Hippocampal formation (tissue), 2 donors: Measurements from ENCODE around the gene MAST4.

Experiments used
- DNase-seq, 2 donors: peaks; one replicate each; lab custom pipeline; 2025; lab: John Stamatoyannopoulos, UW

The MAST4 gene

GRCh38 chr5:66992547-66992946 is 396.4 kb downstream of the MAST4 start:
- DNase-seq, result no peak

GRCh38 chr5:66993448-66993847 is 397.3 kb downstream of the MAST4 start:
- DNase-seq, result no peak

- DNase-seq, result no peak
Observed at GRCh38 chr5:66993882-66994281, 397.7 kb downstream of the MAST4 start.

- no peak for DNase-seq
Observed at GRCh38 chr5:66994790-66995189, 398.6 kb downstream of the MAST4 start.

GRCh38 chr5:67000794-67001475 is 404.7 kb downstream of the MAST4 start:
- no peak for DNase-seq

GRCh38 chr5:67002832-67003684 is 406.9 kb downstream of the MAST4 start:
- DNase-seq, result no peak

GRCh38 chr5:67003685-67003934 is 407.4 kb downstream of the MAST4 start:
- no peak for DNase-seq

- peak; percentile 28 to 35 for DNase-seq
Observed at GRCh38 chr5:67003935-67004729, 407.9 kb downstream of the MAST4 start.

GRCh38 chr5:67004730-67005350 is 408.6 kb downstream of the MAST4 start:
- DNase-seq, result no peak

- DNase-seq, result no peak
Observed at GRCh38 chr5:67005737-67006499, 409.7 kb downstream of the MAST4 start.

GRCh38 chr5:67006500-67006848 is 410.3 kb downstream of the MAST4 start:
- no peak for DNase-seq

- DNase-seq, result no peak
Observed at GRCh38 chr5:67009028-67009427, 412.8 kb downstream of the MAST4 start.

GRCh38 chr5:67010684-67011409 is 414.7 kb downstream of the MAST4 start:
- DNase-seq, result no peak

GRCh38 chr5:67011422-67011821 is 415.2 kb downstream of the MAST4 start:
- DNase-seq, result no peak

- DNase-seq, result no peak
Observed at GRCh38 chr5:67012171-67012570, 416.0 kb downstream of the MAST4 start.

GRCh38 chr5:67013719-67014118 is 417.5 kb downstream of the MAST4 start:
- no peak for DNase-seq

GRCh38 chr5:67014191-67014590 is 418.0 kb downstream of the MAST4 start:
- no peak for DNase-seq

- DNase-seq, result no peak
Observed at GRCh38 chr5:67014957-67015400, 418.8 kb downstream of the MAST4 start.

GRCh38 chr5:67015541-67016191 is 419.5 kb downstream of the MAST4 start:
- DNase-seq, result no peak

GRCh38 chr5:67019065-67019845 is 423.1 kb downstream of the MAST4 start:
- no peak for DNase-seq
